Measurements from ENCODE around the gene GSTM5.

The GSTM5 gene

DNA sequence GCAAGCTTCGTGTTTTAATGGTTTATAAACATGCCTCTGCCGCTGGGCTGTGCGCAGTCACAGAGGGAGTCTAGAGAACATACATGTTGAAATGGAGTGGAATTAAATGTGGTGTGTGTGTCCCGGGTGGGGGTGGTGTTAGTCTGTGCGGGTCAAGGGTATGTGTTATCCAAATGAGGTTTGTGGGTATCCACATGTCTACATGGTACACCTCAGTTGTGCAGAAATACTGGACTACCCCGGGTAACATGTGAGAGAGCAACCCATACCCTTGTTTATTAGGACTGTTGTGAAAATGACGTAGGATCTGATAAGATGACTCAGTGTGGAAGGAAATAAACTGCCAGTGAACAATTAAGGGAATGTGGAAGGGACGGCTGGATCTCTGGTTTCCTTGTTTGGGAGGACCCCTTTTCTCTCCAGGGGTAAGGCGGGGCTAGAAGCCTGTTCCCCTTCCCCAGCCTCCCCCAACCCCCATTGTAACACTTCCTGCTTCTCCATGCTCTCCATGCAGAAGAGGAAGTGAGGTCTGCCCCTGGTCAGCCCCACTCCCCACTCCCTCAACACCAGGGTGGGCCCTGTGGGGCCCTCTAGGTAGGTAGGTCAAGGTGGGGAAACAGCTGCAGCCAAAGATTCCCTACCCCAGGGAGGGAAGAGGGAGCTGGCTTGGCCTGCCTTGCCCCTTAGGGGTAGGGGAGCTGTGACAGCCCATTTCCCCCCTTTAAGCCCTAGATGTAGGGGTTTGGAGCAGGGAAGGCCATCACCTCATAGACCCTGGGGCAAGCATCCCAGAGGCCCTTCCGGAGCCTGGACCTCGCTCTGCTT, 51.0 kb downstream of the GSTM5 start:
- Histone ChIP-seq H3K9ac (ENCODE audit: low read length) (no peak overlapping the region), H3K79me2 (ENCODE audit: insufficient read depth, low read length) (no peaks in the 10 kb centered on the region), H3K27ac (ENCODE audit: low read depth, low read length, poor library complexity, severe bottlenecking) (no peak overlapping the region), H3K9me3 (ENCODE audit: low read length) (no peaks in the 10 kb centered on the region), H2AFZ (ENCODE audit: low read length) (no peak overlapping the region), H3K27me3 (ENCODE audit: insufficient read depth, low read length) (no peaks in the 10 kb centered on the region; the same call in 1 of the 2 replicates), H4K20me1 (ENCODE audit: insufficient read depth, low read length) (no peaks in the 10 kb centered on the region), H3K4me1 (ENCODE audit: insufficient read depth, low read length, severe bottlenecking) (no peaks in the 10 kb centered on the region), H3K4me2 (ENCODE audit: low read length) (no peak overlapping the region), H3K4me3 (ENCODE audit: low read depth, low read length, poor library complexity, severe bottlenecking) (no peak overlapping the region), H3K9me2 (ENCODE audit: low read depth, low read length) (no peaks in the 10 kb centered on the region), H3K36me3 (ENCODE audit: insufficient read depth, low read length) (no peaks in the 10 kb centered on the region), H3F3A (ENCODE audit: insufficient read depth, low read length) (no peaks in the 10 kb centered on the region)
- TF ChIP-seq, protein P1, sequence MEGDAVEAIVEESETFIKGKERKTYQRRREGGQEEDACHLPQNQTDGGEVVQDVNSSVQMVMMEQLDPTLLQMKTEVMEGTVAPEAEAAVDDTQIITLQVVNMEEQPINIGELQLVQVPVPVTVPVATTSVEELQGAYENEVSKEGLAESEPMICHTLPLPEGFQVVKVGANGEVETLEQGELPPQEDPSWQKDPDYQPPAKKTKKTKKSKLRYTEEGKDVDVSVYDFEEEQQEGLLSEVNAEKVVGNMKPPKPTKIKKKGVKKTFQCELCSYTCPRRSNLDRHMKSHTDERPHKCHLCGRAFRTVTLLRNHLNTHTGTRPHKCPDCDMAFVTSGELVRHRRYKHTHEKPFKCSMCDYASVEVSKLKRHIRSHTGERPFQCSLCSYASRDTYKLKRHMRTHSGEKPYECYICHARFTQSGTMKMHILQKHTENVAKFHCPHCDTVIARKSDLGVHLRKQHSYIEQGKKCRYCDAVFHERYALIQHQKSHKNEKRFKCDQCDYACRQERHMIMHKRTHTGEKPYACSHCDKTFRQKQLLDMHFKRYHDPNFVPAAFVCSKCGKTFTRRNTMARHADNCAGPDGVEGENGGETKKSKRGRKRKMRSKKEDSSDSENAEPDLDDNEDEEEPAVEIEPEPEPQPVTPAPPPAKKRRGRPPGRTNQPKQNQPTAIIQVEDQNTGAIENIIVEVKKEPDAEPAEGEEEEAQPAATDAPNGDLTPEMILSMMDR (IDR thresholded peaks at IDR 0.05; ENCODE audit: low read length): no peak
- no peak for TF ChIP-seq EZH2 (IDR thresholded peaks at IDR 0.05; ENCODE audit: borderline replicate concordance, low read length)

DNA sequence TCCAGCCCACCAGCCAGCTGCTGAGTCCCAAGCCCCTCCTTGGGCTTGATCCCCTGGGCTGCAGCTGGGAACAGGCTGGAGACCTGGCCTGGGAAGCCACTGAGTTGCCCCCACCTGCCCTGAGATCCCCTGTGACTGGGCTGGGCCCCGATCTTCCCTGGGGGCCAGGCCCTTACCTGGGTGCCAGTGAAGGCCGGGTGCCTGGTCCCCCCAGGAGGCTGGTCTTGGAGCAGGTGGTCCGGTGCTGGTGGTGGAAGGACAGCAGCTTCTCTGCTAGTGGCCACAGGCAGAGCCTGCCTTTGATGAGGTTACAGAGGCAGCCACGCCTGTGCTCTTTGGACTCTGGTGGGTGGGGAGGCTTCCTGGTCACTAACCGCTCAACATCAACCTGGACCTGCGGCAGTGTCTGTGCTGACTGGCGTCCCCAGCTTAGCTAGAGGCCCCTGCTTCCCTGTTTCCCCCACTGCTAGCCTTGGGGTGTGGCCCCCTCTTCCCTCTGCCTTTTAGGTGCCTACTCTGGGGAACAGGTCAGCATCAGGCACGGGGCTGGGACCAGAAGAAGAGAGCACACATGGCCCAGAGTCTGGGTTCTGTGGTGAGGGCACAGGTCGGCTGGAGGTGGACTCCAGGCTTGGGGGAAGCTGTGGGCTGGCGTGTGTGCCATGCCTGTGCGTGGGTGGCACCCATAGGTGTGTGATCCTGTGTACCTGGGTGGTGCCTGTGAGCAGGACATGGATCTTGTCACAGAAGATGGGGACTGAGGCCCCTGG, 51.8 kb downstream of the GSTM5 start, which contains the start of gene EPS8L3:
TSS of gene EPS8L3 (minus strand) at position 278 of the 770 bp plus-strand sequence. CDS start 2,174 bp downstream, outside the sequence.
- TF ChIP-seq EZH2 (IDR thresholded peaks at IDR 0.05; ENCODE audit: borderline replicate concordance, low read length): no peak
- TF ChIP-seq, protein P1 (IDR thresholded peaks at IDR 0.05; ENCODE audit: low read length): no peak
- no peak within 1 kb of the TSS for H2AFZ ChIP-seq (ENCODE audit: low read length)
- no peaks in the 10 kb centered on the region for H3K4me1 ChIP-seq (ENCODE audit: insufficient read depth, low read length, severe bottlenecking)
- H3K27ac ChIP-seq (ENCODE audit: low read depth, low read length, poor library complexity, severe bottlenecking): no peak within 1 kb of the TSS
- H3K9me3 ChIP-seq (ENCODE audit: low read length): no peaks in the 10 kb centered on the region
- H3K9me2 ChIP-seq (ENCODE audit: low read depth, low read length): no peaks in the 10 kb centered on the region
- no peak within 1 kb of the TSS for H3K9ac ChIP-seq (ENCODE audit: low read length)
- H3K4me3 ChIP-seq (ENCODE audit: low read depth, low read length, poor library complexity, severe bottlenecking): no peak within 1 kb of the TSS
- H3K79me2 ChIP-seq (ENCODE audit: insufficient read depth, low read length): no peaks in the 10 kb centered on the region
- no peaks in the 10 kb centered on the region for H3F3A ChIP-seq (ENCODE audit: insufficient read depth, low read length)
- no peak within 1 kb of the TSS for H3K4me2 ChIP-seq (ENCODE audit: low read length)
- no peaks in the 10 kb centered on the region; the same call in 1 of the 2 replicates for H3K27me3 ChIP-seq (ENCODE audit: insufficient read depth, low read length)
- H3K36me3 ChIP-seq (ENCODE audit: insufficient read depth, low read length): no peaks in the 10 kb centered on the region
- no peaks in the 10 kb centered on the region for H4K20me1 ChIP-seq (ENCODE audit: insufficient read depth, low read length)

DNA sequence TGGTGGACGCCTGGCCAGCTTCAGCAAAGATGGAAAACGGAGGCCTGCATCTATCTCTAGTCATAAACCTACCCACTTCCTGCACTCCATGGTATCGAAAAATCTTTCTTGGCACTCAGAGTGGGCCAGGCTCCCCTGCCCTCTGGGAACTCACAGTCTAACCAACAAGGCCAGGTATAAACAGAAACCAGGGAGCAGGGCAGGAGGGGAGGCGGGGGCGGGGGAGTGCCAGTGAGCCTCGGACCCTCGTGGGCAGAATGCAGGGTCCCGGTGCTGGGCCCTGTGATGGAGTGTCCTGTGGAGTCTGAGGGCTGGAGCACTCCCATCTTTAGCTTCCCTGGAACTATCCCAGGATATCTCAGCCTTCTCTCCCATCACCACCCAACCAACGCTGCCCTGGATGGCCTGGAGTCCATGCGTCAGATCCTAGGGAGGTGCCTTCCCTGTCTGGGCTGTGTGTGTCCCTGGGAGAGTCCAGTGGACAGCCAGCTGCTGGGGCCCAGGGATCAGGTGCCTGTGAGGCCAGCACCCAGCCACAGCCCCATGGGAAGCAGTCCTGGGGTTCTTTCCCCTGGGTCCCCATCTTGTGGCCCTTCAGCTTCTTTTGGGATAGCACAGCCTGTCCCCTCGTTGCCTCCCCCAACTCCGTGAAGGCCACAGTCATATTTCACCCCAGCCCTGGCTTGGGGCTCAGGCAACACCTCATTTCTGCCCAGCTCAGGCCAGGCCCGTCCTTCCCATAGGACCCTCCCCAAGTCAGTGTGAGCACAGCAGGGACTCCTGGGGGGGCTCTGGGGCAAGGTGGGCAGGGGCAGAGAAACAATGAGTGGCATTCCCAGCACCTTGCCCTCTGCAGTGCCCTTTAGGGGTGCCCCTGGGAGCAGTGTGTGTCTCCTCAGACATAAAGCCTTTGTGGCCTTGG, 52.8 kb downstream of the GSTM5 start:
- no peak overlapping the region for H3K9ac ChIP-seq (ENCODE audit: low read length)
- no peak overlapping the region for H2AFZ ChIP-seq (ENCODE audit: low read length)
- no peaks in the 10 kb centered on the region for H3K9me3 ChIP-seq (ENCODE audit: low read length)
- no peaks in the 10 kb centered on the region for H4K20me1 ChIP-seq (ENCODE audit: insufficient read depth, low read length)
- TF ChIP-seq, protein P1 (IDR thresholded peaks at IDR 0.05; ENCODE audit: low read length): no peak
- TF ChIP-seq EZH2 (IDR thresholded peaks at IDR 0.05; ENCODE audit: borderline replicate concordance, low read length): no peak
- no peaks in the 10 kb centered on the region for H3K79me2 ChIP-seq (ENCODE audit: insufficient read depth, low read length)
- no peak overlapping the region for H3K27ac ChIP-seq (ENCODE audit: low read depth, low read length, poor library complexity, severe bottlenecking)
- H3K4me2 ChIP-seq (ENCODE audit: low read length): no peak overlapping the region
- no peaks in the 10 kb centered on the region for H3K36me3 ChIP-seq (ENCODE audit: insufficient read depth, low read length)
- no peaks in the 10 kb centered on the region for H3K9me2 ChIP-seq (ENCODE audit: low read depth, low read length)
- no peaks in the 10 kb centered on the region for H3F3A ChIP-seq (ENCODE audit: insufficient read depth, low read length)
- no peak overlapping the region for H3K4me3 ChIP-seq (ENCODE audit: low read depth, low read length, poor library complexity, severe bottlenecking)
- H3K27me3 ChIP-seq (ENCODE audit: insufficient read depth, low read length): no peaks in the 10 kb centered on the region; the same call in 1 of the 2 replicates
- no peaks in the 10 kb centered on the region for H3K4me1 ChIP-seq (ENCODE audit: insufficient read depth, low read length, severe bottlenecking)

Data from OCI-LY1 (cell line).